PC-9 (cell line): ENCODE data around the gene SEC23B. TPM values are rescaled to one million over a fixed set of nuclear protein-coding genes. Genes with fewer than 3 reads are reported as not detected.
A peak's percentile ranks its signal among the peaks of the same experiment; 100 is the strongest.
"Not testable (repeated sequence)": the region's sequence is repeated elsewhere in the genome, so short reads cannot be mapped to it uniquely, and the experiment has no call there.

Source experiments
- BruUV-seq: library from RNA; stranded (reverse); fragments of 400-500 nt; replicated peaks from 2 replicates; lab custom pipeline; 2021; lab: Mats Ljungman, UMichigan
- CTCF ChIA-PET: fragments of 300-600 bp; sonication (Branson Sonifier 250); formaldehyde crosslinking; loops from one replicate; lab custom pipeline; 2022; ENCODE audit warnings: antibody characterized with exemption; lab: Charles Lee
- POLR2A ChIA-PET: fragments of 300-600 bp; sonication (Branson Sonifier 250); formaldehyde crosslinking; loops from one replicate; lab custom pipeline; 2022; ENCODE audit warnings: antibody characterized with exemption; ENCODE audit not compliant: unreplicated experiment; lab: Charles Lee
- DNase-seq, 2 experiments: peaks; one replicate each; pipeline versions ENCODE4 v3.0.0 to v3.0.0-alpha.2; 2015 to 2022; ENCODE audit warnings: mixed read lengths in 1 of 2
- H2AFZ ChIP-seq: fragments of 200-600 bp; sonication (generic); 2 replicates; pipeline ENCODE4 v1.8.1; 2017; ENCODE audit warnings: antibody characterized with exemption
- H3F3A ChIP-seq: fragments of 200-600 bp; sonication (generic); 2 replicates; pipeline ENCODE4 v1.8.1; 2017; ENCODE audit warnings: antibody characterized with exemption, mild to moderate bottlenecking, low read depth; ENCODE audit not compliant: insufficient read depth
- H3K27ac ChIP-seq: fragments of 200-600 bp; sonication (generic); 2 replicates; pipeline ENCODE4 v1.6.1; 2016; ENCODE audit warnings: mixed run types
- H3K27me3 ChIP-seq: fragments of 200-600 bp; sonication (generic); 2 replicates; pipeline ENCODE4 v1.6.1; 2016; ENCODE audit warnings: low read depth, mixed run types; ENCODE audit not compliant: insufficient read depth
- H3K36me3 ChIP-seq: fragments of 200-600 bp; sonication (generic); 2 replicates; pipeline ENCODE4 v1.6.1; 2016; ENCODE audit warnings: low read depth, mixed run types
- H3K4me1 ChIP-seq: fragments of 200-600 bp; sonication (generic); replicated peaks from 2 replicates; pipeline ENCODE4 v1.6.1; 2016; ENCODE audit warnings: mixed run types; ENCODE audit not compliant: insufficient read depth
- H3K4me2 ChIP-seq: fragments of 200-600 bp; sonication (generic); 2 replicates; pipeline ENCODE4 v1.6.1; 2017; ENCODE audit warnings: mixed run types
- H3K4me3 ChIP-seq: fragments of 200-600 bp; sonication (generic); 2 replicates; pipeline ENCODE4 v1.6.1; 2016; ENCODE audit warnings: mixed run types
- H3K79me2 ChIP-seq: fragments of 200-600 bp; sonication (generic); 2 replicates; pipeline ENCODE4 v1.6.1; 2017; ENCODE audit warnings: low read depth, mixed run types
- H3K9me2 ChIP-seq: fragments of 200-600 bp; sonication (generic); 2 replicates; pipeline ENCODE4 v1.8.1; 2017; ENCODE audit warnings: mild to moderate bottlenecking; ENCODE audit not compliant: insufficient read depth
- H3K9me3 ChIP-seq: fragments of 200-600 bp; sonication (generic); 2 replicates; pipeline ENCODE4 v1.8.1; 2016; ENCODE audit warnings: low read depth; ENCODE audit not compliant: insufficient read depth
- H4K20me1 ChIP-seq: fragments of 200-600 bp; sonication (generic); 2 replicates; pipeline ENCODE4 v1.8.1; 2017; ENCODE audit not compliant: insufficient read depth
- CTCF ChIP-seq: fragments of 200-600 bp; sonication (generic); conservative IDR thresholded peaks from 2 replicates; pipeline ENCODE4 v1.6.1; 2017; ENCODE audit warnings: mixed run types, antibody characterized with exemption, mild to moderate bottlenecking, moderate library complexity
- EZH2 ChIP-seq: fragments of 200-600 bp; sonication (generic); IDR thresholded peaks from 2 replicates; pipeline ENCODE4 v1.8.0; 2017; ENCODE audit warnings: antibody characterized with exemption, low read depth
- intact Hi-C: fragments of 100-400 bp; cut with micrococcal nuclease; formaldehyde crosslinking; loops from one replicate; pipeline ENCODE4 v1.10.0; 2022; ENCODE audit not compliant: unreplicated experiment
- total RNA-seq: library from RNA; stranded (reverse); gene quantifications from 2 replicates; pipeline ENCODE4 v1.2.3, GENCODE V29; 2021

SEC23B gene
- total RNA-seq, 1 experiment from 2014 or later = 78.5 TPM

DNA sequence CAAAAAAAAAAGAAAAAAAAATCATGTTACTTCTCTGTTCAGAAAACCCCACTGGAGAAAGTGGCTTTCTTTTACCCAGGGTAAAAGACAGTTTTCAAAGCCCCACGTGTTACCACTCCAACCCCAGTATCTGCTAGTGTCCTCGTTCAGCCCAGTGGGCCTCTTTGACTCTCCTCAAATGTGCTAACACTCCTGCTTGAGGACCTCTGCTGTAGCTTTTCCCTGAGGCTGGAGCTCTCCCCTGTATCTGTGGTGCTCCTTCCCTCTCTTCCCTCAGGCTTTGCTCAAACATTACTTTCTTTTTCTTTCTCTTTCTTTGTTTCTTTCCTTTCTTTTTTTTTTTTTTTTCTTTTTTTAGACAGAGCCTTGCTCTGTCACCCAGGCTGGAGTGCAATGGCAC lies 15.3 kb downstream of the SEC23B start:
- DNase-seq = no peak
- intact Hi-C loops = no loop called here
- Histone ChIP-seq H3K9me3 (no peaks in the 10 kb centered on the region), H2AFZ (no peak overlapping the region), H3K79me2 (no peaks in the 10 kb centered on the region), H3K9me2 (no peaks in the 10 kb centered on the region), H3F3A (peaks cover 7% of the 10 kb centered on the region; the same call in 1 of the 2 replicates), H3K4me2 (no peak overlapping the region), H4K20me1 (no peaks in the 10 kb centered on the region), H3K27me3 (no peaks in the 10 kb centered on the region), H3K4me3 (no peak overlapping the region), H3K4me1 (peaks cover 17% of the 10 kb centered on the region), H3K27ac (no peak overlapping the region), H3K36me3 (peaks cover 28% of the 10 kb centered on the region)
- CTCF ChIA-PET = no interaction called here
- no TSS peak for BruUV-seq
- no peak for TF ChIP-seq EZH2
- TF ChIP-seq CTCF = no peak
- POLR2A ChIA-PET = no interaction called here

- Histone ChIP-seq H3K4me3 (no peak overlapping the region), H3K27me3 (no peaks in the 10 kb centered on the region), H3F3A (peaks cover 7% of the 10 kb centered on the region; the same call in 1 of the 2 replicates), H3K79me2 (no peaks in the 10 kb centered on the region), H4K20me1 (no peaks in the 10 kb centered on the region), H3K4me2 (peak overlapping the region; percentile 40), H3K9me3 (no peaks in the 10 kb centered on the region), H2AFZ (no peak overlapping the region), H3K4me1 (peaks cover 17% of the 10 kb centered on the region), H3K36me3 (peaks cover 28% of the 10 kb centered on the region), H3K27ac (peak overlapping the region; percentile 75), H3K9me2 (no peaks in the 10 kb centered on the region)
- no TSS peak for BruUV-seq
- TF ChIP-seq EZH2 = no peak
- TF ChIP-seq CTCF = no peak
- CTCF ChIA-PET = interaction anchor here (0.6 kb wide), 1 partner anchor 1492 kb away, joined by 3 read pairs; the partner anchor contains the start of gene NAA20
- peak; percentile 63 to 80 for DNase-seq
- intact Hi-C loops = loop anchor here (2.0 kb wide), 1 partner anchor 18 kb away; the partner anchor contains the start of gene SEC23B
- POLR2A ChIA-PET = interaction anchor here (0.6 kb wide), 1 partner anchor 17 kb away, joined by 3 read pairs; no protein-coding TSS in a partner anchor
Measured at GRCh38 chr20:18524646-18525045, 16.9 kb downstream of the SEC23B start.

GRCh38 chr20:18526761-18527160 lies 19.0 kb downstream of the SEC23B start:
- H3F3A ChIP-seq, BruUV-seq, POLR2A ChIA-PET, H3K27me3 ChIP-seq, H3K9me3 ChIP-seq, H3K4me3 ChIP-seq, DNase-seq, H3K9me2 ChIP-seq, H3K27ac ChIP-seq, H3K4me2 ChIP-seq, H4K20me1 ChIP-seq, H2AFZ ChIP-seq, CTCF ChIA-PET, H3K79me2 ChIP-seq, intact Hi-C loops: not testable (repeated sequence)
- H3K36me3 ChIP-seq = peaks cover 36% of the 10 kb centered on the region
- peaks cover 17% of the 10 kb centered on the region for H3K4me1 ChIP-seq

DNA sequence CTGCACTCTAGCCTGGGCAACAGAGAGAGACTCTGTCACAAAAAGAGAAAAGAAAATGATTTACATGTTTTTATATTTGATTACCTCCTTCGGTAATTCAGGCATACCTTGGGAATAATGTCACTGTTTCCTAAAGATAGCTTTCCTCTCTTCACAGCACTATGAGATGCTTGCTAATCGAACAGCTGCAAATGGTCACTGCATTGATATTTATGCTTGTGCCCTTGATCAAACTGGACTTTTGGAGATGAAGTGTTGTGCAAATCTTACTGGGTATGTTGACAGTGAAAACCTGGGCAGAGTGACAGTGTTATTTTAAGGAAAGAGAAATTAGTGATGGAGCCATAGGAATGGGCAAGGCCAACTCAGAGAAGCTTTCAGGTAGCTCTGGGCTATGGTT lies 19.6 kb downstream of the SEC23B start:
- Histone ChIP-seq H3K27ac (no peak overlapping the region), H3K4me2 (no peak overlapping the region), H3F3A (peaks cover 7% of the 10 kb centered on the region; the same call in 1 of the 2 replicates), H3K36me3 (peaks cover 36% of the 10 kb centered on the region), H3K9me3 (no peaks in the 10 kb centered on the region), H2AFZ (no peak overlapping the region), H3K79me2 (no peaks in the 10 kb centered on the region), H3K9me2 (no peaks in the 10 kb centered on the region), H3K4me3 (no peak overlapping the region), H3K4me1 (peaks cover 17% of the 10 kb centered on the region), H3K27me3 (no peaks in the 10 kb centered on the region), H4K20me1 (no peaks in the 10 kb centered on the region)
- no peak for DNase-seq
- POLR2A ChIA-PET = no interaction called here
- CTCF ChIA-PET = interaction anchor here (0.6 kb wide), 1 partner anchor 11 kb away, joined by 7 read pairs; no protein-coding TSS in a partner anchor
- no TSS peak for BruUV-seq
- intact Hi-C loops = no loop called here
- no peak for TF ChIP-seq EZH2
- TF ChIP-seq CTCF = no peak
